HL-60 (cell line): Measurements from ENCODE around the gene COPS4.

Experiments used
- SPI1 ChIP-seq: IDR thresholded peaks from 2 replicates; pipeline ENCODE4 v1.6.1; 2012; ENCODE audit warnings: low read depth, mild to moderate bottlenecking, borderline replicate concordance
- TF ChIP-seq, protein P1 (sequence below): IDR thresholded peaks from one replicate; pipeline ENCODE4 v1.5.1; 2011; ENCODE audit warnings: low read length, control low read depth, inconsistent platforms; ENCODE audit not compliant: insufficient read depth

DNA sequence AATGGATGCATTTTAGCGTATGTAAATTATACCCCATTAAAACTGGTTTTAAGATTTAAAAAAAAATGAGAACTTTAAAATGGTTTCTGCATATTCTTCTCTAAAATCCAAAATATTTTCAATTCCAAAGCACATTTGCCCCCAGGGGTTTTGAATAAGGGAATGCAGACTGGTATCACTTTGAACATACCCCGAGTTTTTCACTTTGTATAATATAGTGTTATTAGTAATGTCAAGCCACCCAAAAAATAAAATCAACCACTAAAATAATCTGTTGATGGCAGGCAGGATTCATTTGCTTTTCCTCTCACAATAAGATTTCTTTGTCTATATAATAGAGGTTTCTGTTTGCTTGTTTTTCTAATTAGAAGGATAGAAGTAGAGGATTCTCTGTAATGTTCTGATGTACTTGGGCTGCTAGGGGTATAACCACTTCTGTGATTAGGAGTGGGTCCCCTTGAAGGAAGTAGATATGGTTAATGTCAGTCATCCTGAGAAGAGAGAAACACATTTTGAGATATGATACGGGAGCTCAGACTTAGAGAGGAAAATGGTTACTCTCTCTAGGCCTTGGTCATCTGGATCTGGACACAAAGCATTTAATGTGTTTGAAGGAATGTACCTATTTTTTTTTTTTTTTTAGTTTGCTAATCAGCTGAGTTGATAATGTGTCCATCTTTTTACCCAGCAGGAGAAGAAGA lies 15.0 kb upstream of the COPS4 start:
- no peak for TF ChIP-seq SPI1
- TF ChIP-seq, protein P1, sequence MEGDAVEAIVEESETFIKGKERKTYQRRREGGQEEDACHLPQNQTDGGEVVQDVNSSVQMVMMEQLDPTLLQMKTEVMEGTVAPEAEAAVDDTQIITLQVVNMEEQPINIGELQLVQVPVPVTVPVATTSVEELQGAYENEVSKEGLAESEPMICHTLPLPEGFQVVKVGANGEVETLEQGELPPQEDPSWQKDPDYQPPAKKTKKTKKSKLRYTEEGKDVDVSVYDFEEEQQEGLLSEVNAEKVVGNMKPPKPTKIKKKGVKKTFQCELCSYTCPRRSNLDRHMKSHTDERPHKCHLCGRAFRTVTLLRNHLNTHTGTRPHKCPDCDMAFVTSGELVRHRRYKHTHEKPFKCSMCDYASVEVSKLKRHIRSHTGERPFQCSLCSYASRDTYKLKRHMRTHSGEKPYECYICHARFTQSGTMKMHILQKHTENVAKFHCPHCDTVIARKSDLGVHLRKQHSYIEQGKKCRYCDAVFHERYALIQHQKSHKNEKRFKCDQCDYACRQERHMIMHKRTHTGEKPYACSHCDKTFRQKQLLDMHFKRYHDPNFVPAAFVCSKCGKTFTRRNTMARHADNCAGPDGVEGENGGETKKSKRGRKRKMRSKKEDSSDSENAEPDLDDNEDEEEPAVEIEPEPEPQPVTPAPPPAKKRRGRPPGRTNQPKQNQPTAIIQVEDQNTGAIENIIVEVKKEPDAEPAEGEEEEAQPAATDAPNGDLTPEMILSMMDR = no peak
